DMS53 treated with DMSO at 0.1 percent for 48 hours (cell line): ENCODE measurements around the gene TSPEAR.

Experiments
- DNase-seq: peaks from one replicate; lab custom pipeline; 2025; ENCODE audit not compliant: unreplicated experiment; lab: John Stamatoyannopoulos, UW

TSPEAR gene

GRCh38 chr21:44531606-44532564 lies 179.5 kb downstream of the TSPEAR start:
- no peak for DNase-seq

GRCh38 chr21:44530903-44531605 lies 180.3 kb downstream of the TSPEAR start:
- no peak for DNase-seq

- DNase-seq: no peak
These were observed 181.0 kb downstream of the TSPEAR start for GRCh38 chr21:44530221-44530902.

GRCh38 chr21:44529503-44530125 lies 181.8 kb downstream of the TSPEAR start:
- no peak for DNase-seq

DNA sequence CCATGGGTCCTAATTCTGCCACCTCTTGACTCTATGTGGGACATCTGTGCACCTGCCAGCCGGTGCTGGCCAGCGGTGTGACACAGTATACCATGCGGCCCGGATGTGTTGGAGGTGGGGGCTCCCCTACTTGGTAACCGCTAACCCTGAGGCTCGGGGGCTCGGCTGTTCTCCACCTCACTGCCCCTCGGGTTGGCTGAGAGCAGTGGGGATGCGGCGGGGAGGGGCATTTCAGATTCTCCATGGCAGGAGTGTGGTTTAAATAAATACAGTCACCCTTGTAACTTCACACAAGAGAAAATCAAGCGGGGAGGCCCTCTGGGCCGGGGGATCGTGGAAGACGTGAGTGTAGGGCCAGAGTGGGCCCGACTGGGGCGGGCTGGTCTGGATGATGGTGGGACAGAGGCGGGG lies 182.4 kb downstream of the TSPEAR start:
- no peak for DNase-seq

DNA sequence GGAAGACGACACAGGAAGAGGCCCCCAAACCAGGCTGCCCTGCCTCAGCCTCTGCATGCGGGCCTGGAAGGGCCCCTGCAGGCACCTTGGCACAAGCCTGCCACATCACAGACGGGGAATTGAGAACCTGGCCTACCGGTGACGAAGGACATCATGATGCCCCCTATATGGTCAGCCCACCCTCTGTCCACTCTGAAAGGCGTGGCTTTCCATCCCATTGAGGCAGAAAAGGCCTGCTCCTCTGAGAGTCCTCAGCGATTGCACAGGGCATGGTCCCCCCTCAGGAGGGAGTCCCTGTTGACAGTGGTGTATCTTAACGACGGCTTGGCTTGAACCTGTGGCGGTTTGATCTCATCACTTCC lies 182.8 kb downstream of the TSPEAR start:
- DNase-seq: no peak

DNA sequence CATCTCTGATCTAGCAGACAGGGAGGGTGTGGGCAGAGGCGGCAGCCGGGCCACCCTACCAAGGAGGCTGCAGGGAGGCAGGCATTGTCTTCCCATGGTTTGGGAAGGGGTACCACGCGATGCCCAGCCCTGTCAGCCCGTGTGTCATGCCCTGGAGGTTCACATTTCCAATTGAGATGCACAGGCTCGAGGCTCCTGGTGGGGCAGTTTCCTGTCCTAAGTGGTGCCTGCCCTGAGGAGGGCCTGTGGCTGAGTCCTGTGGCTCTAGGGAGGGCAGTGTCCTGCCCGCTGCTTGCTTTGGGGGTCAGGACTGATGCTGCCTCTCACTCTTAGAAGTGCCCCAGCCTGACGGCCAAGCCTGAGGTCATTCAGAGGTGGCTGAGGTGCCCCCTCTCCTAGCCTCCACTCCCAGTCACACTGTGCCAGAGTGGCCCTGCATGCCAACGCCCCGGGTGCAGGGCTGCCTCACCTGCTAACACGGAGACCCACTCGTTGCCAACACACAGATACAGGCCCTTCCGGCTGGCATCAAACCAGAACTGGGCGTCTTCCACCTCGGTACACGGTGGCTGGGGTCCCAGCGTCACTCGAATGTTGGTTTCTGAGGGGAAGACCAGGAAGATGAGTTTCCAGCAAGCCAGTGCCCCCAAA lies 183.3 kb downstream of the TSPEAR start:
- DNase-seq: no peak

GRCh38 chr21:44527156-44527982 lies 184.0 kb downstream of the TSPEAR start:
- DNase-seq: no peak

- DNase-seq: no peak
These were observed 185.0 kb downstream of the TSPEAR start for GRCh38 chr21:44526096-44526997.

GRCh38 chr21:44525391-44526095 lies 185.8 kb downstream of the TSPEAR start:
- DNase-seq: no peak

- no peak for DNase-seq
These were observed 186.7 kb downstream of the TSPEAR start for GRCh38 chr21:44524414-44525371.

GRCh38 chr21:44523567-44524413 lies 187.6 kb downstream of the TSPEAR start:
- DNase-seq: no peak

DNA sequence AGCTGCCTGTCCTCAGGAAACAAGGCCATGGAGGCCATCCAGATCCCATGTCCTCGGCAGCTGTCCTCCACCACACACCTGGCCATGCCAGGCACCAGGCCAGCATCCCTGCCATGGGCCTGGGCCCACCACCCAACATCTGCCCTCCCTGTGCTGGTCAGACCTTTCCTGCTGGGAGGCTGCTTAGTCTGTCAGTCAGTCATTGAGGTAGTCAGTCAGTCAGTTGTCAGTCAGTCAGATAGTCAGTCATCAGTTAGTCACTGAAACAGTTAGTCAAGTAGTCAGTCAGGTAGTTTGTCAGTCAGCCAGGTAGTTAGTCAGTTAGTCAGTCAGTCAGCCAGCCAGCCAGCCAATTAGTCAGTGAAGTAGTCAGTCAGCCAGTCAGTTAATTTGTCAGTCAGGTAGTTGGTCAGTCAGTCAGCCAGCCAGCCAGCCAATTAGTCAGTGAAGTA lies 188.6 kb downstream of the TSPEAR start:
- DNase-seq: no peak

- DNase-seq: no peak
These were observed 189.2 kb downstream of the TSPEAR start for GRCh38 chr21:44521928-44522752.

DNA sequence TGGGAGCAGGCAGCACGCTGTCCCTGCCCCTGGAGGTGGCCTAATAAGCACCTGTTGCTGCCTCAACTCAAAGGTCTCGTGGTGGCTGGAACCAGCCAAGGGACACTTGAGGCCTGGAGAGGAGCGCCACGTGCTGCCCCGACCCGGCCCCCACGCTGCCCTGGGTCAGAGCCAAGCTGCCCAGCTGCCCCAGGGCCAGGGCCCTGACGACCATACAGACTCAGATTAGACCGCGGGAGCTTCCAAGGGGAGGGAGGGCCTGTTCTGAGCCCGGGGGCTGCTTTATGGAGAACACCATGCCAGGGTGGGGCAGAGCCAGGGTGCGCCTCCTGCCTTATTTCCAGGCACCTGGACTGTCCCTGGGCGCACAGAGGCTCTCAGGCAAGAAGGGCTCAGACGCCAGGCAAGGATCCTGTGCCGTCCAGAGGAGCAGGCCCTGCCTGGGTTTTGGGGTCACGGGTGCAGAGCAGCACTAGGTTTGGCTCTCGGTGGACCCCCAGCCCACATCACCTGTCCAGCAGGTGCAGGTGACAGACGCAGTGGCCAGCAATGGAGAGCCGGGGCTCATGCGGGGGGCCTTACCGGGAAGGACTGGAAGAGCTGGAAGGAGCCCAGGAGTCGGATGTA lies 190.0 kb downstream of the TSPEAR start:
- DNase-seq: no peak
